ENCODE measurements around the gene ABCD1.
"Not testable (repeated sequence)": the region's sequence is repeated elsewhere in the genome, so short reads cannot be mapped to it uniquely, and the experiment has no call there.

Gene ABCD1

DNA sequence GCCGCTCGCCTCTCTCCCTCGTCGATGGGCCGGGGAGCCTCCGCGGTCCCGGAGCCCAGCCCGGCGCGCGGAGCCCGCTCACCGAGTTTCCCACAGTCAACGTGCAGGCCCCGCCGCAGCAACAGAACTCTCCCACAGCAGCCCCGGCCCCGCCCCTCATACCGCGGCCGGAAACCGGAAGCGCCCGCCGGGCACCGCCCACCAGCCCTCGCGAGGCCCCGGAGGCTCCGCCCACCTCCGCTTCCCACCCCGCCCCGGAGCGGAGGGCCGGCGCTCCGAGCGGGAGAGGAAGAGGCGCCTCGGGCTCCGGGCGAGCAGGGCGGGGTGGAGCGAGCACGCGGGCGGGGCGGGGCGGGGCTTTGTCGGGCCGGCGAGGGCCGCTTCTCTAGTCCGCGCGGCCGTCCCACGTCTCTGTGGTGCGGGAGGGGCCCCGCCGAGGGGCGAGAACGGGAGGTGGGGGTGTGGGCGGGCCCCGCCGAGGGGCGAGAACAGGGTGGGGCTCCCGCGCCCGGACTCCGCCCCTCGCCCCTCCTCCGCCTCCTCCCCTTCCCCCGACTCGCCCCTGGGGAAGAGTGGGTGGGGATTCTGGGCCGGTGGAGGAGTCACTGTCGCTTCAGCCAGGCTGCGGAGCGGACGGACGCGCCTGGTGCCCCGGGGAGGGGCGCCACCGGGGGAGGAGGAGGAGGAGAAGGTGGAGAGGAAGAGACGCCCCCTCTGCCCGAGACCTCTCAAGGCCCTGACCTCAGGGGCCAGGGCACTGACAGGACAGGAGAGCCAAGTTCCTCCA lies at the start of gene ABCD1, which contains the start of gene BCAP31:
Gene ABCD1 (plus strand): TSS at position 605 of the 787 bp plus-strand sequence. CDS start 411 bp downstream, outside the sequence.
Gene BCAP31 (minus strand): TSS at position 136 of the 787 bp plus-strand sequence. CDS start 1,143 bp downstream, outside the sequence.
- peak; percentile 42 for DNase-seq (ENCODE audit: low read depth)

DNA sequence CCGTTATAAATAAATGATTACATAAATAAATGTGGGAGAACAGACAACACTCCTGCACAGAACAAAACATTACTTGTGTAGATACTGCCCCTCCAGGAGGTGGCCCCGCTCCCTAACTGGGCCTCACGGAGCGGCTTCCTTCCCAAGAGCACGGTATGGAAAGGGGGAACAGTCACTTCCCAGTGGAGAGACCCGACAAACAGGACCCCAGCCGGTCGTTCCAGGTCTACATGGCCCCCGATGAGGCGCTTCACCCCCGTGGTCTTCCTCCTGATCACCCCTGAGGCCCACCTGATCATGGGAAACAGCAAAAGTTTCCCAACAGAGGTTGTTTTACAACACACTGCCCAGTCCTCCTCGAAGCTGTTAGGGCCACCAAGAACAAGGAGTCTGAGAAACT lies 43.5 kb upstream of the ABCD1 start:
- DNase-seq (ENCODE audit: low read depth) = no peak

DNA sequence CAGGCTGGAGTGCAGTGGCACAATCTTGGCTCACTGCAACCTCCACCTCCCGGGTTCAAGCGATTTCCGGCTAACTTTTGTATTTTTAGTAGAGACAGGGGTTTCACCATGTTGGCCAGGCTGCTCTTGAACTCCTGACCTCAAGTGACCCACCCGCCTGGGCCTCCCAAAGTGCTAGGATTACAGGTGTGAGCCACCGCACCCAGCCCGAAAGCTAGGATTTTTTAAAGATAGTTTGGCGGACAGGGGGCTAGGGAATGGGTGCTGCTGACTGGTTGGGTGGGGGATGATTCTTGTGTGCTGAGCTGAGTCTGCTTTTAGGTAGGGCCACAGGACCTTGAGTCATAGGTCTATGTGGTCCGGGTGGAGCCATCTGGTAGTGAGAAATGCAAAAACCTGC lies 41.2 kb upstream of the ABCD1 start:
- DNase-seq (ENCODE audit: low read depth) = not testable (repeated sequence)

DNA sequence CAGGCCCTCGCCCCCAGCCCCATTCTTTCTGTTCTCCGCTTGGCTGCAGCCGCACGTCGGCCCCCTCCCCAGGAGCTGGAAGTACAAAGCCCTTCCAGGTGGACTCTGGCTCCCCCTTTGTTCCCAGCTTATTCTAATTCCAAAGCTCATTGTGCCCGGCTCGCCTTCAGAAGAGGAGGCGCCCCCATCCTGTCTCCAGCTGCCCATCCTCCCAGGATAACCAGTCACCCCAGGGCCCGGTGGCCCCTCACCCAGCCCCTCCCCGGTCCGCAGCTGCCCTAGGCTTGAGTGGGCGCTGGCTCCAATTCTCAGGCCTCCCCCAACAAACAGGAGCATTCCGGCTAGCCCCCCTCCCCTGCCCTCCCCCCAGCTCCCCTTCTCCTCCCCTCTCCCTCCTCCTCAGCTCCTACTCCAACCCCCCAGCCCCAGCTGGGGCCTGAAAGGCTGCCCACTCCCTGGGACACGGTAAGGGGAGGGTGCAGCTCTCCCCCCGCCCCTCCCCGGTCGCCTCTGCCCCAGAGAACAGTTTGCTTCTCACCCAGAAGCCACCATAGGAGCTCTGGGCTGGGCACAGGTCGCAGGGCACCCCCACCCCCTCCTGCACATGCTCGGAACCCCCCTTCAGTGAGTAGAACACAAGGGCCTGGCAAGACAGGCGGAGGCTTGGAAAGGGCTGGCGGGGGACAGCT lies 40.0 kb upstream of the ABCD1 start:
- DNase-seq (ENCODE audit: low read depth) = no peak

DNA sequence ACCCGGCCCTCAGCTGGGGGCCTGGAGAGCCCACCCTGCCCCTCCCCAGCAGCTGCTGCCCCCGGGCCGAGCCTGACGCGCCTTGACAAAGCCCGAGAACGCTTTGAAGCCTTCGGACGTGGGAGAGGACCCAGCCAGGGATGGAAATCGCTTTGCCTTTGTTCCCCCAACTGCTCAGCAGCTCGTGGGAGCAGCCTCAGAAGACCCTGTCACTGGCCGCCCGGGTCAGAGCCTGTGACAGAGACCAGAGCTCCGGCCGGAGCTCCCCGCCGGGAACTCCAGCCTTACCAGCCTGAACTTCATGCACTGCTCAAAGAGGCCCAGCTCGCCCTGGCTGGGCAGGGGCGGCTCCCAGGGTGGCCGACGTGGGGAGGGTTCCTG lies 39.5 kb upstream of the ABCD1 start:
- no peak for DNase-seq (ENCODE audit: low read depth)

DNA sequence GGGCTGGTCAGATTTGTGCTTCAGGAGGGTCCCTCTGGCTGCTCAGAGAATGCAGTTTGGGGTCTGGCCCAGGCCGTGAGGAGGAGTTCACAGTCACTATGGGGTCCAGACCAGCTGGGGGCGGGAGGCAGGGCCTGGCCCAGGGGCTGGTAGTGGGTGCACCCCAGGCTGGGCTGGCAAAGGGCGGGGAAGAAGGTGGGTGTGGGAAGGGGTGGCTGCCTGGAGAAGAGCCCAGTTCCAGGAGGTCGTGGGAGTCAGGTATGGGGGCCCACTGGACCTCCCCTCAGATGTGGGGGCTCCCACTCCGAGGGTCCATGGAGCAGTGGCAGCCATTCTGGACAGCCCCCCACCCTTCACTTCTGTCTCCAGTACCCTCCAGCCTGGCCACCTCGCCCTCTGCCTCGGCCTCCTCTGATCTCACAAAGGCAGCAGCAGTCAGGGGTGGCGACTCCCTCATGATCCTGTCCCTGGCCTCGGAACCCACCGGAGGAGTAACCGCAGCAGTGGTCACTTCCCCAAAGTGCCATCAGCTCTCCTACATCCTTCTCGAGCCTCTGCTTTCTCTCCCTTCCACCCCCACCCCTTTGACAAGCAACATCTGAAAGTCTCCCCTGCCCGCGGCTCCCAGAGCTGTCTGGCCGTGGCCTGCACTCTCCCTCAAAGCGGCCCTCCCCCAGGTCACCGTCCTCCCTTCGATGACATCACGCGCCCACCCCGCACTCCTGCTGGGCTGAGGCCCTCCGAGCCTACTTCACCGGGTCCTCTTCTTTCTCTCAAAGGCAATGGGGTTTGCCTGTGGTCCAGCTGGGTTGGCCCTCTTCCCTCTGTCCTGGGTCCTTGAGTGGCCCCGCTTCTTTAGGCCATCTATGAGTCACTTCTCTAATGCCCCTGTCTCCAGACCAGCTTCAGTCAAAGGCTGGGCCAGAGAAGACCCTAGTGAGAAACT lies 38.6 kb upstream of the ABCD1 start:
- DNase-seq (ENCODE audit: low read depth) = no peak

DNA sequence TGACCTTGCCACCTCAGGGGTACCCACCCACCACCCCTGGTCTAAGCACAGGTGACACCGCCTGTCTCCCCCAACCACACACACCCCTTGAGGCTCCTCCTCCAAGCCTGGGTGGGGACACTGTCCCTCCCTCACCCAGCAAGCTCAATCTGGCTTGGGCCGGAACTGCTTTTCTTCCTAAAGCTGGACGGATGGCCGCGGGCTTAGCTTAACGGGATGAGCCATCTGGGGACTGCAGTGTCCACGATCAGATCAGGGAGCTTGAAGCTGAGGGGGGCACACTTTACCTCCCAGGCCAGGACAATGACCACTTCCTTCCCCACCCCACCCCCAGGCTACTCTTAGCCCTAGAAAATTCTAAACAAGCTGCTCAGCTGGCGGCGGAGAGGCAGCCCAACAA lies 37.9 kb upstream of the ABCD1 start:
- DNase-seq (ENCODE audit: low read depth) = no peak

DNA sequence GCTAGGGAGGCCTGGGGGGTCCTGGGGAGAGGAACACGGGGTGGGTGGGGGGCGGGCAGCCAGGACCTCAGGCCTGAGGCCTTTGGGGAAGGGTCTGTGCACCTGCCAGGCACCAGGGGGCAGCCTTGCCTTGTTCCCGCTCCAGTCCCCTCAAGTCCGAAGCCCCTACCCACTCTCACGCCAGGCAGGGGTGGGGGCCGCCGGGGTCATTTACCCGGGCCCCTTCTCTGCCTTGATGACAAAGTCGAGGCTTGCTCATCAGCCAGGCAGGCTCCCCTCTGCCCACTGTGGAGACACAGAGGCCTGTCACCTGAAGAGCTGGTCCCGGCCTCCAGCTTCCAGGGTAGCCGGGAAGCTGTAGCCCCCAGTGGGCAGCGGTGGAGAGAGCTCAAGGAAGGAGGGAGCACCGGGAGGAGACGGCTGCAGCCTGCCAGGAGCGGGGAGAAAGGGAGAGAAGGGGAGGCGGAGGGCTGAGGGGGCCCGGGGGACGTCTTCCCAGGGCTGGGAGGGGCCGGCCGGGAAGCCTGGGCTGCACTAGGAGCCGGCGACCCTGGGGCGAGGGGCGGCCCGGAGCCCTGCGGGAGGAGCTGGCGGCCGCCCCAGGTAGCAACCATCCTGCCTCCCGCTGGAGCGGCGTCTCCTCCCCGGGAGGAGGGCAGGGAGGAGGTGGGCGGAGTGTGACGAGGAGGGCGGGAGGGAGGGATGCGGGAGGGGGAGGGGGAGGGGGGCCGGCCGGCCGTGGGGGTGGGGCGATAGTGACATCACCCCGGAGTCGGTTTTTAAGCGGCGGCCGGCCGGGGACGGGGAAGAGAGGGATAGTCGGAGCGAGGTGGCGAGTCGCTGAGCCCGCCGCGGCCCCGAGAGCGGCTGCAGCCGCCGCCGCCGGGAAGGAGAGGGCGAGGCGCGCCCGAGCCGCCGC lies 37.3 kb upstream of the ABCD1 start, which contains the start of gene SLC6A8:
Gene SLC6A8 (plus strand): TSS at position 806 of the 919 bp plus-strand sequence. CDS start 649 bp downstream, outside the sequence.
- DNase-seq (ENCODE audit: low read depth) = no peak

DNA sequence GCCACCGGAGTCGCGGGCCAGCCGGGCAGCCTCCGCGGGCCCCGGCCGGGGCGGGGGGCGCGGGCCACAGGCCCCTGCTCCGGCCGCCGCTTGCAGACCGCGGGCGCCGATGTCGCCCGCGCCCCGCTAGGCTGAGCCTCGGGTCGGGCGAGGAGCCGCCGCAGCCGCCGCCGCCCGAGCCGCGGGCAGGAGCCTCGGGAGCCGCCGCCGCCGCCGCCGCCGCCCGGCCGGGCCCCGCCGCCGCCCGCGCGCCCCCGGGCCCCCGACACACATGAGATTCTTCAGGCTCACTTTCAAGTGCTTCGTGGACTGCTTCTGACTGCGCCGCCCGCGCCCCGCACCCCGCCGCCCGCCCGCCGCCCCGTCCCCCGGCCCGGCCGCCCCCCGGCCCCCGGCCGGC lies 36.6 kb upstream of the ABCD1 start:
- no peak for DNase-seq (ENCODE audit: low read depth)

DNA sequence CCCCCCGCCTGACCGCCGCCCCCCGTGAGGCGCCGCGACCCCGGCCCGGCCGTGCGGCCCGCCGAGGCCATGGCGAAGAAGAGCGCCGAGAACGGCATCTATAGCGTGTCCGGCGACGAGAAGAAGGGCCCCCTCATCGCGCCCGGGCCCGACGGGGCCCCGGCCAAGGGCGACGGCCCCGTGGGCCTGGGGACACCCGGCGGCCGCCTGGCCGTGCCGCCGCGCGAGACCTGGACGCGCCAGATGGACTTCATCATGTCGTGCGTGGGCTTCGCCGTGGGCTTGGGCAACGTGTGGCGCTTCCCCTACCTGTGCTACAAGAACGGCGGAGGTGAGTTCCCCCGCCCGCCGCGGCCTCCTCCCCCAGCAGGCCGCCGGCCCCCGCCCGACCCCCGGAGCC lies 36.1 kb upstream of the ABCD1 start:
- no peak for DNase-seq (ENCODE audit: low read depth)

DNA sequence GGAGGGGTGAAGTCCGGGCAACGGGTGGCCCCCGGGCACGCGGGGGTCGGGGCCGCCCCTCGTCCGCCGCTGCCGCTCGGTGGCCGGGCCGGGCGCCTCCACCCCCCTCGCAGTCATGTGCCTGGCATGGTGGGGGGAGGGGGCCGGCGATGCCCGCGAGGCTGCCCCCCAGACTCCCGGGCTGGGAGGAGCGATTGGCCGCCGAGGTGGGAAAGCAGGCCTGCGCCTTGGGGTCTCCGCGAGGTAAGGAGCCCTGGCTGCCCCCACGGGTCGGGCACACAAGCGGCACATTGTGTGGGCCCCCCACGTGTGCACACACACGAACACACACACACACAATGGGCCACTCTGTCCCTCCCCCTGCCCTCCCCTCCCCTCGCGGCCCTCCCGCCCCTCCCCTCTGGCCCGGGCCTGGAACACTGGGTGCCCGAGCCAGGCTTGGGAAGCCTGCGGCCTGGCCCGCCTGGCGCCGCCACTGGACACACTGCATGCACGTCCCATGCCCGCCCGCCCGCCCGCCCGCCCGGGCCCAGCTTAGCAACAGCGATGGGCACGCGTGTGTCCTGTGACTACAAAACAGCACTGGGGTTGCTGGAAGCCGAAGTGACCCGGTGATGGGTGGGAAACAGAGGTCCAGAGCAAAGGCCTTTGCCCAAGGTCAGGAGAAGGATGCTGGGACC lies 35.6 kb upstream of the ABCD1 start:
- DNase-seq (ENCODE audit: low read depth) = no peak

DNA sequence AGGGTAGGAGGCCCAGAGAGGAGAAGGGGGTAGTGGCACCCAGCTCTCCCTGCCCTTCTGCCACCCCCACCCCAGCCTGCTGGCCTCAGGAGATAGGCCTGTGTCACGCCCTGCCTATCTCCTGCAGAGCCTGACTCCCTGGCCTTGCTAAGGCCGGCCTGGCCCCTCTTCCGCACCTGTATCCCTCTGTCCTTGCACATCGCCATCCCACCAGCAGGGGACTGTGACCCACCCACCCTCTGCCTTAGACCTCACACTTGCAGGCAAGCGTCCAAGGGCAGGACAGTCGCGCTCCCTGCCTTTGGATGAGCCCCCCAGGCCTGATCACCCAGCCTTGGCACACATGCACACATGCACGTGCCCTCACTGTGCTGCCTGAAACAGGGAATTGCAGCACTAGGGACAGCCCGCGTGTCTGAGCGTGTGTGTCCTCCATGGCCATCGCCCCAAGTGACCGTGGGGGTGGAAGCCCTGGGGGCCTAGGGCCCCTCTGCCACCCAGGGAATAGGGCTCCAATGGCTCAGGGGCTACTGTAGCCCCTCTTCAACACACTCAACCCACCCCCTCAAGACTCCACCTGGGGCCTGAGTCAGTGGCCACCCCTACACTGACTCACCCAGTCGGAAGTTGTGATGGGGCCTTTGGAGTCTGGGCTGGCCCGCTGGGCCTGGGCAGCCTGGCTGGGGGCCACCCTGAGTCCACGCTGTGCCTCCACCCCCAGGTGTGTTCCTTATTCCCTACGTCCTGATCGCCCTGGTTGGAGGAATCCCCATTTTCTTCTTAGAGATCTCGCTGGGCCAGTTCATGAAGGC lies 34.8 kb upstream of the ABCD1 start:
- DNase-seq (ENCODE audit: low read depth) = no peak

DNA sequence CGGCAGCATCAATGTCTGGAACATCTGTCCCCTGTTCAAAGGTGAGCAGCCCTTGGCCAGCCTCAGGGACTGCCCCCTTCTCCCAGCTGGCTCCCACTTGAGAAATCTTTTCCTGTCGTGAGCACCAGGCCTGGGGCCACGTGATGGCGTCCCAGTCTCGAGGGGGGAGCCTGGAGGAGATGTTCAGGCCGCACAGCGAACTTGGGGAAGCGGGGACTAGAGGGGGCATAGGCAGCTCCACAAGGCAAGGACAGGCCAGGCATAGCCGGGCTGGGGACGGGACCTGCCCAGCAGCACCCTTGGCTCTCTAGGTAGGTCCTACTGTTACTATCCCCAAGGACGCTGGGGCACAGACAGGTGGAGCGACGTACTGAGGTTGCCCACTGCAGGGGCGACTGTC lies 34.2 kb upstream of the ABCD1 start:
- no peak for DNase-seq (ENCODE audit: low read depth)

DNA sequence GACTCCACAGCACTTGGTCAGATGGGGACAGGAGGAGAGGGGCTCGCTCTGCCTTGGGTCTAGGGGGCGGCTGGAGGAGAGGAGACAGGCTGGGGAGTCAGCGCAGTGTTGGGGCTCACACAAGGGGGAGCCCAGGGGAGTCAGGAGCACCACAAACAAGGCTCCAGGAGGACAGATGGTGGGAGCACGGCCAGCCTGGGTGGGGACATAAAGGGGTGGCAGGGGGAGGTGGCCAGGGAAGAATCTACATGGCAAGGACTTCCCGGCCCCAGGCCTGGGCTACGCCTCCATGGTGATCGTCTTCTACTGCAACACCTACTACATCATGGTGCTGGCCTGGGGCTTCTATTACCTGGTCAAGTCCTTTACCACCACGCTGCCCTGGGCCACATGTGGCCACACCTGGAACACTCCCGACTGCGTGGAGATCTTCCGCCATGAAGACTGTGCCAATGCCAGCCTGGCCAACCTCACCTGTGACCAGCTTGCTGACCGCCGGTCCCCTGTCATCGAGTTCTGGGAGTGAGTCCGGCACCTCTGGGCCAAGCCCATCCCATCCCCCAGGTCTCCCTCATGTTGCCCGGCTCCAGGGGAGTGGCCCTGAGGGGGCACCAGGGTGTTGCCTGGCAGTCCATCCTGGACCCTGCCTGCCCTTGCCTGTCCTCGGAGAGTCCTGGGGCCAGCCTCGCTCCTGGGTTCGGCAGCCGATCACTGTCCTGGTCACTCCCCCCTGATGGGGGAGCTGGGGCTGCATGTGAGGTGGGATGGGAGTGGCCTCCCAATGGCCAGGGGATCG lies 33.4 kb upstream of the ABCD1 start:
- DNase-seq (ENCODE audit: low read depth) = not testable (repeated sequence)

DNA sequence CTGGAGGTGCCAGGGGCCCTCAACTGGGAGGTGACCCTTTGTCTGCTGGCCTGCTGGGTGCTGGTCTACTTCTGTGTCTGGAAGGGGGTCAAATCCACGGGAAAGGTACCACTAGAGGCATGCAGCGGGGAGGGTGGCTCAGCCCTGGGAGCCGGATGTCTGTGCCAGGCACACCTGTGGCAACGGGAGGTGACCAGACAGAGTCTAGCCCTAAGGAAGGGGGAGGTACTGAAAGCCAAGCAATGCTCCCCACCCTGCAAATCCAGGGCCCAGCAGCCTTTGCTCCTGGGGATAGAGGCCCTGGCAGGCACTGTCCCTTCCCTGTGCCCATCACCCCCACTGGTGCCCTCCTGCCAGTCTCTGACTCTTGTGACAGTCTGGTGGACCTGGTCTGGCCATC lies 32.7 kb upstream of the ABCD1 start:
- no peak for DNase-seq (ENCODE audit: low read depth)

DNA sequence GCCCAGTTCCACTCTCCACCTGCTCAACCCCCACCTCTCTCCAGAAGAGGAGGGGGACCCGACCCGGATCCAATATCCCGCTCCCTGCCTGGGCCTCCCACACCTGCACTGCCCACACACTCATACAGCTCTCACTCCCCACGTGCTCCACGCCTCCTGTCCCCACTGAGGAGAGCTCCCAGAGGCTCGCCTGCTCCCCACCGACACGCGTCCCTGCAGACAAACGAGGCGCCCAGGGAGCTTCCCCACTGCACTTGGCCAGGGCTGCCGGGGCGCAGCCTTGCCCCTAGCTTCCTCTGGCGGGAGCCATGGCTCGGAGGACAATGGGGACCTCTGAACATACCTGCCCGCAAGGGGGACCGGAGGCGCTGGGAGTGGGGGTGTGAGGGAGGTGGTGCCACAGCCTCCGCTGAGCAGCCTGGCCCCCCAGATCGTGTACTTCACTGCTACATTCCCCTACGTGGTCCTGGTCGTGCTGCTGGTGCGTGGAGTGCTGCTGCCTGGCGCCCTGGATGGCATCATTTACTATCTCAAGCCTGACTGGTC lies 32.0 kb upstream of the ABCD1 start:
- no peak for DNase-seq (ENCODE audit: low read depth)

DNA sequence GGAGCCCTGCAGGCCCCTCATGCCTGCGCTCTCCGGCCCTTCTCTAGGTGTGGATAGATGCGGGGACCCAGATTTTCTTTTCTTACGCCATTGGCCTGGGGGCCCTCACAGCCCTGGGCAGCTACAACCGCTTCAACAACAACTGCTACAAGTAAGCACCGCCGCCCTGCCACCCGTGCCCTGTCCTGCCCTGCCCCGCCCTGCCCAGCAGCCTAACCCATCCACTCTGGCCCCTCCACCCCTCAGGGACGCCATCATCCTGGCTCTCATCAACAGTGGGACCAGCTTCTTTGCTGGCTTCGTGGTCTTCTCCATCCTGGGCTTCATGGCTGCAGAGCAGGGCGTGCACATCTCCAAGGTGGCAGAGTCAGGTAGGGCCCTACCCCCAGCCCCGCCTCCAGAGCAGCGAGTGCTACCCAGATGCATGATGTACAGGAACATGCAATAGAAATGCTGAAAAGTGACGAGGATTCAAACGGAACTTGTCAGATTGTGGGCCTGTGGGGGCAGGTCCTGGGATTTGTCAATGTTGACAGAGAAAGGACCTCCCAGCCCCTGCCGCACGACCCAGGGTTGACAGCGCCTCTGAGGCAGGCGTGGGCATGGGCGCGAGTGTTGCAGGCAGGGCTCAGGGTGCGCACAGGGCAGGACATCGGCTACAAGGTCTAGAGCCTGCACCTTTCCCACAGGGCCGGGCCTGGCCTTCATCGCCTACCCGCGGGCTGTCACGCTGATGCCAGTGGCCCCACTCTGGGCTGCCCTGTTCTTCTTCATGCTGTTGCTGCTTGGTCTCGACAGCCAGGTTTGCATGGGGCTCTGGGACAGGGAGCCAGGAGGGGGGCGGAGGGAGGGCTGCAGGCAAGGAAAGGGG lies 31.2 kb upstream of the ABCD1 start:
- DNase-seq (ENCODE audit: low read depth) = no peak
